Endothelial cell of umbilical vein (primary cell): ENCODE results near the gene FHIT. TPM values are rescaled to one million over a fixed set of nuclear protein-coding genes. Genes with fewer than 3 reads are reported as not detected.

ENCODE experiments used
- BruUV-seq: library from RNA; stranded (reverse); fragments of 400-500 nt; replicated peaks from 2 replicates; lab custom pipeline; 2021; lab: Mats Ljungman, UMichigan
- CTCF ChIA-PET: fragments of 300-600, 350-600 bp; sonication (Branson Sonifier 250); formaldehyde crosslinking; loops from one replicate; lab custom pipeline; 2021; ENCODE audit warnings: antibody characterized with exemption, inconsistent platforms; lab: Charles Lee
- POLR2A ChIA-PET: fragments of 300-600, 350-600 bp; sonication (Branson Sonifier 250); formaldehyde crosslinking; loops from one replicate; lab custom pipeline; 2021; ENCODE audit warnings: antibody characterized with exemption, inconsistent platforms; lab: Charles Lee
- DNase-seq: peaks from one replicate; pipeline ENCODE4 v3.0.0-alpha.2; 2011; ENCODE audit warnings: low read depth, low spot score
- FAIRE-seq: peaks from 2 replicates; lab custom pipeline; 2011; peaks lifted over from hg19 to GRCh38; lab: Jason Lieb, UNC
- H2AFZ ChIP-seq: 2 replicates; pipeline ENCODE4 v1.6.0; 2012; ENCODE audit warnings: low read depth, low read length, control low read depth, inconsistent platforms
- H3K27ac ChIP-seq: 2 replicates; pipeline ENCODE4 v1.5.1; 2011; ENCODE audit warnings: low read depth, mild to moderate bottlenecking, control low read depth, low read length, moderate library complexity; ENCODE audit not compliant: insufficient read depth
- H3K27me3 ChIP-seq, 2 experiments: 2 replicates each; pipeline versions ENCODE4 v1.6.0 to v1.6.1; 2011; ENCODE audit warnings: low read length in 2 of 2, mixed read lengths in 1 of 2; ENCODE audit not compliant: control insufficient read depth in 2 of 2, insufficient read depth in 2 of 2
- H3K36me3 ChIP-seq, 2 experiments: 2 replicates in 1 of 2; 3 replicates in 1 of 2; pipeline ENCODE4 v1.5.1; 2011; ENCODE audit warnings: low read length in 2 of 2, mild to moderate bottlenecking in 1 of 2, moderate library complexity in 1 of 2; ENCODE audit not compliant: control insufficient read depth in 2 of 2, insufficient read depth in 2 of 2; ENCODE audit errors: extremely low read depth in 1 of 2
- H3K4me1 ChIP-seq: 3 replicates; pipeline ENCODE4 v1.5.1; 2011; ENCODE audit warnings: mild to moderate bottlenecking, low read length; ENCODE audit not compliant: control insufficient read depth, insufficient read depth; ENCODE audit errors: extremely low read depth
- H3K4me2 ChIP-seq: 2 replicates; pipeline ENCODE4 v1.6.1; 2011; ENCODE audit warnings: low read length, control low read depth, mixed read lengths; ENCODE audit not compliant: insufficient read depth
- H3K4me3 ChIP-seq, 3 experiments: fragments of 200-600 bp in 1 of 3; sonication (generic), shearing (Covaris generic) in 1 of 3; replicated peaks in 1 of 3; 2 replicates each; pipeline ENCODE4 v1.5.1; 2011 to 2016; ENCODE audit warnings: control low read depth in 3 of 3, low read length in 3 of 3, mild to moderate bottlenecking in 2 of 3, inconsistent platforms in 1 of 3, low read depth in 1 of 3, moderate library complexity in 1 of 3; ENCODE audit not compliant: insufficient read depth in 1 of 3
- H3K79me2 ChIP-seq: 2 replicates; pipeline ENCODE4 v1.6.0; 2012; ENCODE audit warnings: low read length, inconsistent platforms; ENCODE audit not compliant: control insufficient read depth, insufficient read depth
- H3K9ac ChIP-seq: replicated peaks from 2 replicates; pipeline ENCODE3; 2011; ENCODE audit warnings: low read length, control low read depth; ENCODE audit not compliant: insufficient read depth; ENCODE audit errors: extremely low read depth
- H3K9me1 ChIP-seq: replicated peaks from 3 replicates; pipeline ENCODE4 v1.6.0; 2011; ENCODE audit warnings: mild to moderate bottlenecking, low read length; ENCODE audit not compliant: control insufficient read depth, insufficient read depth; ENCODE audit errors: extremely low read depth
- H3K9me3 ChIP-seq: replicated peaks from 2 replicates; pipeline ENCODE4 v1.5.1; 2012; ENCODE audit warnings: low read length, inconsistent platforms; ENCODE audit not compliant: control insufficient read depth, insufficient read depth
- H4K20me1 ChIP-seq: replicated peaks from 2 replicates; pipeline ENCODE3; 2011; ENCODE audit warnings: mild to moderate bottlenecking, low read length; ENCODE audit not compliant: control insufficient read depth, insufficient read depth; ENCODE audit errors: extremely low read depth
- CTCF ChIP-seq, 2 donors: IDR thresholded peaks; 1 replicate in 1 of 2; 2 replicates in 1 of 2; pipeline ENCODE4 v1.5.1; 2011; ENCODE audit warnings: low read length in 2 of 2, mild to moderate bottlenecking in 2 of 2, moderate library complexity in 2 of 2, control low read depth in 1 of 2, inconsistent platforms in 1 of 2, low read depth in 1 of 2; ENCODE audit not compliant: insufficient read depth in 1 of 2; ENCODE audit errors: extremely low read depth in 1 of 2
- EZH2 ChIP-seq: IDR thresholded peaks from 2 replicates; pipeline ENCODE4 v1.6.1; 2012; ENCODE audit warnings: borderline replicate concordance, low read depth, mild to moderate bottlenecking, moderate library complexity, low read length, inconsistent platforms; ENCODE audit not compliant: severe bottlenecking
- FOS ChIP-seq: IDR thresholded peaks from 2 replicates; pipeline ENCODE4 v1.6.1; 2011; ENCODE audit warnings: mild to moderate bottlenecking, low read length, moderate library complexity, borderline replicate concordance; ENCODE audit not compliant: insufficient read depth
- GATA2 ChIP-seq: IDR thresholded peaks from 2 replicates; pipeline ENCODE4 v1.7.0; 2011; ENCODE audit warnings: low read depth, mild to moderate bottlenecking, moderate library complexity, mixed read lengths, low read length; ENCODE audit not compliant: insufficient read length, insufficient read depth
- JUN ChIP-seq: IDR thresholded peaks from 2 replicates; pipeline ENCODE4 v1.6.1; 2011; ENCODE audit warnings: borderline replicate concordance, low read depth; ENCODE audit not compliant: insufficient read length, insufficient read depth
- MAX ChIP-seq: IDR thresholded peaks from 2 replicates; pipeline ENCODE4 v1.6.1; 2011; ENCODE audit not compliant: insufficient read depth, insufficient read length
- MYC ChIP-seq: IDR thresholded peaks from one replicate; pipeline ENCODE4 v1.6.1; 2011; ENCODE audit warnings: mild to moderate bottlenecking, low read depth, low read length
- POLR2A ChIP-seq: IDR thresholded peaks from 2 replicates; pipeline ENCODE4 v1.6.1; 2012; ENCODE audit warnings: low read depth, mild to moderate bottlenecking, control low read depth, low read length
- POLR2AphosphoS5 ChIP-seq: IDR thresholded peaks from 2 replicates; pipeline ENCODE4 v1.6.1; 2012; ENCODE audit warnings: low read depth, mild to moderate bottlenecking, control low read depth, low read length, moderate library complexity; ENCODE audit not compliant: insufficient read depth
- dilution Hi-C: fragments of 300-500 bp; cut with MboI; formaldehyde crosslinking; loops from one replicate; pipeline ENCODE4 v1.15.0; 2019; ENCODE audit warnings: low sequenced_read_pairs; ENCODE audit not compliant: extremely low pct_ligation_motif_present
- intact Hi-C: fragments of 100-400 bp; cut with micrococcal nuclease; formaldehyde crosslinking; loops from one replicate; pipeline ENCODE4 v1.10.0; 2022
- polyA plus RNA-seq, 4 experiments: library from polyadenylated mRNA; depleted of rRNA in 3 of 4; stranded (reverse) in 3 of 4; unstranded in 1 of 4; fragments of >200 nt; gene quantifications; 2 replicates each; pipeline versions ENCODE4 v1.2.1 to v1.2.3, GENCODE V29; 2011 to 2012; ENCODE audit warnings: missing spikeins in 1 of 4
- total RNA-seq: library from RNA; stranded (reverse); gene quantifications from 2 replicates; pipeline ENCODE4 v1.2.3, GENCODE V29; 2021

Gene FHIT
- total and polyA plus RNA-seq, 2 donors (not counting 3 experiments of a cell fraction or from before 2014, with no cell fraction given), result 0.47 to 2.2 TPM

GRCh38 chr3:60313951-60314461 lies 937.2 kb downstream of the FHIT start:
- Histone ChIP-seq H3K79me2 (no peaks in the 10 kb centered on the region), H3K36me3 (no peaks in the 10 kb centered on the region), H3K4me2 (no peak overlapping the region), H4K20me1 (no peaks in the 10 kb centered on the region), H3K4me3 (no peak overlapping the region), H2AFZ (no peak overlapping the region), H3K9ac (no peak overlapping the region), H3K4me1 (no peaks in the 10 kb centered on the region), H3K9me1 (no peaks in the 10 kb centered on the region), H3K27me3 (no peaks in the 10 kb centered on the region), H3K9me3 (no peaks in the 10 kb centered on the region), H3K27ac (no peak overlapping the region)
- DNase-seq (no peak), FAIRE-seq (no peak)
- POLR2A ChIA-PET, result no interaction called here
- no TSS peak for BruUV-seq
- TF ChIP-seq MYC (no peak), JUN (no peak), FOS (no peak), CTCF (IDR thresholded peaks at IDR 0.05; ENCODE audit: extremely low read depth in 1 of 2, insufficient read depth in 1 of 2, low read depth in 1 of 2, low read length in 2 of 2) (no peak), EZH2 (no peak), MAX (no peak), GATA2 (no peak), POLR2AphosphoS5 (no peak), POLR2A (no peak)
- intact Hi-C loops (no loop called here), dilution Hi-C loops (no loop called here)
- CTCF ChIA-PET, result no interaction called here
